Skeletal muscle satellite cell (primary cell): ENCODE data around the gene CTNNA2.
"Not testable (repeated sequence)": the region's sequence is repeated elsewhere in the genome, so short reads cannot be mapped to it uniquely, and the experiment has no call there.

Experiments
- H3K27me3 ChIP-seq: 2 replicates; pipeline ENCODE4 v1.7.0; 2013; ENCODE audit warnings: low read length; ENCODE audit not compliant: control insufficient read depth, insufficient read depth
- H3K36me3 ChIP-seq: 2 replicates; pipeline ENCODE4 v1.7.0; 2013; ENCODE audit warnings: mild to moderate bottlenecking, control low read depth, low read length; ENCODE audit not compliant: insufficient read depth
- H3K4me1 ChIP-seq: 2 replicates; pipeline ENCODE4 v1.7.0; 2013; ENCODE audit warnings: low read length; ENCODE audit not compliant: control insufficient read depth, insufficient read depth
- H3K4me2 ChIP-seq: 2 replicates; pipeline ENCODE4 v1.7.0; 2013; ENCODE audit warnings: mild to moderate bottlenecking, low read length
- H3K4me3 ChIP-seq: 2 replicates; pipeline ENCODE4 v1.7.0; 2013; ENCODE audit warnings: low read length
- H3K9ac ChIP-seq: 2 replicates; pipeline ENCODE4 v1.7.0; 2013; ENCODE audit warnings: mild to moderate bottlenecking, low read depth, low read length, moderate library complexity
- H3K9me3 ChIP-seq: replicated peaks from 2 replicates; pipeline ENCODE4 v1.7.0; 2013; ENCODE audit warnings: mild to moderate bottlenecking, control low read depth, low read length

Gene CTNNA2

GRCh38 chr2:80193566-80193965, 680.7 kb downstream of the CTNNA2 start:
- no peaks in the 10 kb centered on the region for H3K9me3 ChIP-seq
- no peaks in the 10 kb centered on the region for H3K27me3 ChIP-seq
- H3K4me2 ChIP-seq: no peak overlapping the region
- no peaks in the 10 kb centered on the region for H3K36me3 ChIP-seq
- no peak overlapping the region for H3K9ac ChIP-seq
- H3K4me1 ChIP-seq: no peaks in the 10 kb centered on the region
- H3K4me3 ChIP-seq: no peak overlapping the region

DNA sequence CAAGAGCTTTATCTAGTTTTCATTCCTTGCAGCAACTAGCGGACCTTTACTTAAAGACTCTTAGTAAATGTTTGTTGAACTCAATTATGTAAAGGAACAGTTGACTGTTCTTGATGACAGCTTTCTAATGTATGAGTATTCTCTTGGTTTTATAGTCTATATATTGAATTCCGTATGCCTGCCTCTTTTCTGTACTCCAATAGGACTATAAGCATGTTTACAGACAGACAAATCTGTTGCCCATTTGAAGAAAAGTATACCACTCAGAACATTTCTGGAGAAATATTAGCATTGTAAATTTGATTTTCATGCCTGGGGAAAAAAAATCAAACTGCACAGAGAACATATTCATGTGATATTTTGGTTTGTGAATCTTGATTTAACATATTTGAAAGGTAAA, 682.2 kb downstream of the CTNNA2 start:
- no peaks in the 10 kb centered on the region for H3K27me3 ChIP-seq
- no peak overlapping the region for H3K4me2 ChIP-seq
- H3K4me3 ChIP-seq: no peak overlapping the region
- no peak overlapping the region for H3K9ac ChIP-seq
- no peaks in the 10 kb centered on the region for H3K36me3 ChIP-seq
- peaks cover 6% of the 10 kb centered on the region for H3K9me3 ChIP-seq
- no peaks in the 10 kb centered on the region for H3K4me1 ChIP-seq

DNA sequence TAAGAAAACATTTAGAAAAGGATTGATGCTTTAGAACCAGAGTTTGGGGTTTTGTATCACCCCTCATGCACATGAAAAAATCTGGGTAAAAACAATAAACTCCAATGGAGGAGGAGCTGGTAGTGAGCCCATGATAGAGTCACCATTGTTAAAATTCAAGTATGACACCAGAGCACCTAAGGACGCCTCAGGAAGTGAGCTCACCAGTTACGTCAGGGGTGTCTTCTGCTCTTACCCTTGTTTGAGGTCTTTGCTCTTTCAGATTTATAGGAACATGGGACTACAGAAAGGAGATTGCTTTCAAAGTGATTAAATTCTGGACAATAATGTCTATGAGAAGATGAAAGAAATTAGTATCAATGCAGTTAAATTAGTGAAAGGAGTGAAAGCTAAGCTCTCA, 685.2 kb downstream of the CTNNA2 start:
- Histone ChIP-seq H3K4me2 (no peak overlapping the region), H3K4me1 (no peaks in the 10 kb centered on the region), H3K27me3 (no peaks in the 10 kb centered on the region), H3K4me3 (no peak overlapping the region), H3K36me3 (no peaks in the 10 kb centered on the region), H3K9ac (no peak overlapping the region), H3K9me3 (peaks cover 6% of the 10 kb centered on the region)

GRCh38 chr2:80199504-80199903, 686.7 kb downstream of the CTNNA2 start:
- Histone ChIP-seq H3K9ac (no peak overlapping the region), H3K4me2 (no peak overlapping the region), H3K27me3 (no peaks in the 10 kb centered on the region), H3K9me3 (peaks cover 6% of the 10 kb centered on the region), H3K4me1 (no peaks in the 10 kb centered on the region), H3K36me3 (no peaks in the 10 kb centered on the region), H3K4me3 (no peak overlapping the region)

- H3K9ac ChIP-seq, H3K4me1 ChIP-seq, H3K27me3 ChIP-seq, H3K36me3 ChIP-seq, H3K4me2 ChIP-seq, H3K4me3 ChIP-seq, H3K9me3 ChIP-seq: not testable (repeated sequence)
Measured at GRCh38 chr2:80203929-80204328, 691.1 kb downstream of the CTNNA2 start.

- no peaks in the 10 kb centered on the region for H3K4me1 ChIP-seq
- H3K27me3 ChIP-seq: no peaks in the 10 kb centered on the region
- H3K9me3 ChIP-seq: peaks cover 3% of the 10 kb centered on the region
- no peak overlapping the region for H3K4me2 ChIP-seq
- no peak overlapping the region for H3K4me3 ChIP-seq
- no peak overlapping the region for H3K9ac ChIP-seq
- no peaks in the 10 kb centered on the region for H3K36me3 ChIP-seq
Measured at GRCh38 chr2:80205498-80205897, 692.6 kb downstream of the CTNNA2 start.

GRCh38 chr2:80209458-80209857, 696.6 kb downstream of the CTNNA2 start:
- Histone ChIP-seq H3K36me3 (no peaks in the 10 kb centered on the region), H3K4me2 (no peak overlapping the region), H3K9ac (no peak overlapping the region), H3K4me1 (no peaks in the 10 kb centered on the region), H3K4me3 (no peak overlapping the region), H3K27me3 (no peaks in the 10 kb centered on the region), H3K9me3 (peaks cover 3% of the 10 kb centered on the region)

DNA sequence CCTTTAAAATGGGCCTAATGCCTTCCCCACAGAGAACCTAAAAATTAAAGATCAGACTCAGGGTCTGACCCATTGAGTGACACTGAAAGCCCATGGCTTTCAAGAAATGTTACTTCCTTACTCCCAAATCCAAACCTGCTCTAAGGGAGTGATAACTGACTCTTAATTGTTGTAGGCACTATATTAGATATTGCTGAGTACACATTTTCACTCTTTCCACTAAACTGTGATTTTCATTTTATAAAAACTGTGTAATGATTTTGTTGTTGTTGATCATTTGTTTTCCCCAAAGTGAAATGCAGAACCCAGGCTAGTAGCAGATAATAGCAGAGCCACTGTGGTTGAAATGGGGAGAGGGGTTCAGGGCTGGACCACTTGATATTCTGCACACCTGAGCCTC, 704.6 kb downstream of the CTNNA2 start:
- H3K4me2 ChIP-seq: no peak overlapping the region
- no peaks in the 10 kb centered on the region for H3K27me3 ChIP-seq
- H3K9me3 ChIP-seq: peaks cover 5% of the 10 kb centered on the region
- no peaks in the 10 kb centered on the region for H3K36me3 ChIP-seq
- no peak overlapping the region for H3K9ac ChIP-seq
- no peaks in the 10 kb centered on the region for H3K4me1 ChIP-seq
- H3K4me3 ChIP-seq: no peak overlapping the region

DNA sequence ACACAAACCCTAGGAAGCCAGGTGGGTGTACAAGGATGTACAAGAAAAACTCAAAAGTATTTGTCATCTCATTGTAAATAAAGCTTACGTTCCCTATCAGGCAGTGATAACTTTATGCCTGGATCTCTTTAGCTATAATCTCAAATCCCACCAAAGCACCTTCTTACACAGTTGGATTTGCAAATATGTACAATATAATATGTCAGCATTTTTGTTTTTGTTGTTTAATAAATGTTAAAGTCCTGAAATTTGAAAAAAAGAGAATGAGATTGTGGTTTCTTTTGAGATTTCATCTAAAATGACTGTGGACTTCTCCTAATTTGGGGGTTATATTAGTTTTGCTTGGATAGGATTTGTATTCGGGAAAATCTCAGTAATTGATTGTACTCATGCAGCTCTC, 709.8 kb downstream of the CTNNA2 start:
- H3K4me2 ChIP-seq: no peak overlapping the region
- no peaks in the 10 kb centered on the region for H3K27me3 ChIP-seq
- H3K36me3 ChIP-seq: no peaks in the 10 kb centered on the region
- no peaks in the 10 kb centered on the region for H3K4me1 ChIP-seq
- H3K9ac ChIP-seq: no peak overlapping the region
- peaks cover 2% of the 10 kb centered on the region for H3K9me3 ChIP-seq
- no peak overlapping the region for H3K4me3 ChIP-seq

- no peak overlapping the region for H3K9ac ChIP-seq
- no peak overlapping the region for H3K4me2 ChIP-seq
- H3K36me3 ChIP-seq: no peaks in the 10 kb centered on the region
- H3K4me3 ChIP-seq: no peak overlapping the region
- H3K9me3 ChIP-seq: no peaks in the 10 kb centered on the region
- H3K27me3 ChIP-seq: no peaks in the 10 kb centered on the region
- no peaks in the 10 kb centered on the region for H3K4me1 ChIP-seq
Measured at GRCh38 chr2:80231421-80231820, 718.6 kb downstream of the CTNNA2 start.

DNA sequence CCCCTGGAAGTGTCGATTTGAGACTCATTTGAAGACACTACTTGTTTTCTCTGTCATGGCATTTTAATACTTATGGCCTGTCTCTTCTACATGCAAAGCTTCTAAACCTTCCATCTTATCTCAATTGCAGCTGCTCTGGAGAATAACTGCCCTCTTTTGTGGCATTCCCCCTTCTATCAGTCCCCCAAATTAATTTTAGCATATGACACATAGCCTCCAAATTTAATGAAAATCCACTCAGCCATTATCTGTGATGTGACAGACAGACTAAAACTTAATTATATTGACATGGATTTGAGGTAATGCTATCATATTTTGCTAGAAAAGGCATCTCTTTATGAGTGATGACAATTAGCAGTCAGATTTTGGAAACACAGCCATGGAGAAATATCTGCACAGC, 720.5 kb downstream of the CTNNA2 start:
- Histone ChIP-seq H3K36me3 (no peaks in the 10 kb centered on the region), H3K9ac (no peak overlapping the region), H3K9me3 (no peaks in the 10 kb centered on the region), H3K4me1 (no peaks in the 10 kb centered on the region), H3K4me3 (no peak overlapping the region), H3K27me3 (no peaks in the 10 kb centered on the region), H3K4me2 (no peak overlapping the region)

DNA sequence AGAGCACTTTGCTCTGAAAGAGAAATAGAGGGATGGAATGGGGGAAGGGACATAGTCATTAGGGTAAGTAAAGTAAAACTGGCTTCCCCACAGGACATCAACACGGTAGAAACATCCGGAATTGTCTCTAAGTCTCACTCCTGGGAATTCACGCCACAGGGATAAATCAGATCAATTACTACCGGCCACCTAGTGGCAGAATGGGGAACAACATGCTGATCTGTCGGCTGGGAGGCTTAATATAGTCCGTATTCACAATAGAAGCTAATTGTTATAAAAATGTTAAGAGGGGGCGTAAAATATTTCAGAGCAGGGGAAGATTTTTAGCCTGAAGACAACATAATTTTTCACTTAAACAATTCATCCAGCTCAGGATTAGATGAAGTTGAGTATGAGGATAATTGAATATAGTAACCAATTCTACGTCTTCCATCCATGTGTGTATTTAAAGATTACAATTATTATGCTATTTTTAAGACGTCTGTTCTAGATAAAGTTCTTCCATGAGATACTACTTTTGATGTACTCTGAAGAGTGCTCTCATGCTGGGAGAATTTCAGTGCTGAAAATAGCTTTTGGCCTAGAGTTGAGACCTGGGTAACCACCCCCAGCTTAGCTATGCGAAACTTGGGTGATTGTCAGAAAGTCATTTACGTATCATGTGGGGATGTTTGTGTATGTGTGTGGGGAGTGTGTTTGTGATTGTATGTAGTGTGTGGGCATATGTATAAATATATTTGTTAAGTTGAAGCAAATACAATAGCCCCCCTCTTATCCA, 726.0 kb downstream of the CTNNA2 start:
- Histone ChIP-seq H3K27me3 (no peaks in the 10 kb centered on the region), H3K4me2 (no peak overlapping the region), H3K36me3 (no peaks in the 10 kb centered on the region)

More for the DNA sequence above, 726.0 kb downstream of the CTNNA2 start:
- Histone ChIP-seq H3K9ac (no peak overlapping the region), H3K4me1 (no peaks in the 10 kb centered on the region), H3K4me3 (no peak overlapping the region), H3K9me3 (no peaks in the 10 kb centered on the region)
